Activated CD4-positive, alpha-beta T cell treated with anti-CD3 and anti-CD28 coated beads for 36 hours (primary cell): ENCODE measurements around the gene GRK2. TPM values are rescaled to one million over a fixed set of nuclear protein-coding genes. Genes with fewer than 3 reads are reported as not detected.

Source experiments
- ATAC-seq: fragments of 200-7000 bp; cut with Tn5 transposase; one replicate; pipeline ENCODE4 v1.10.0; 2021; ENCODE audit warnings: mild to moderate bottlenecking, moderate library complexity
- CTCF ChIA-PET: fragments of 350-600 bp; sonication (Branson Sonifier 250); formaldehyde crosslinking; loops from one replicate; lab custom pipeline; 2021; ENCODE audit warnings: antibody characterized with exemption; lab: Charles Lee
- POLR2A ChIA-PET: fragments of 350-600 bp; sonication (Branson Sonifier 250); formaldehyde crosslinking; loops from one replicate; lab custom pipeline; 2021; ENCODE audit warnings: antibody characterized with exemption, inconsistent platforms; lab: Charles Lee
- DNase-seq: peaks from one replicate; pipeline ENCODE4 v3.0.0-alpha.2; 2020
- H3K27ac Mint-ChIP-seq: one replicate; pipeline ENCODE4 v1.8.0; 2021; ENCODE audit warnings: mixed read lengths
- H3K27me3 Mint-ChIP-seq: one replicate; pipeline ENCODE4 v1.8.0; 2021; ENCODE audit warnings: mixed read lengths
- H3K36me3 Mint-ChIP-seq: one replicate; pipeline ENCODE4 v1.8.0; 2021; ENCODE audit warnings: low read depth, mixed read lengths
- H3K4me1 Mint-ChIP-seq: one replicate; pipeline ENCODE4 v1.8.0; 2021; ENCODE audit warnings: mixed read lengths
- H3K4me3 Mint-ChIP-seq: one replicate; pipeline ENCODE4 v1.8.0; 2021; ENCODE audit warnings: mild to moderate bottlenecking, moderate library complexity, mixed read lengths
- H3K9me3 Mint-ChIP-seq: one replicate; pipeline ENCODE4 v1.8.0; 2021; ENCODE audit warnings: low read depth, mixed read lengths
- intact Hi-C, 2 experiments: fragments of 100-400 bp; cut with DNase I in 1 of 2; cut with micrococcal nuclease in 1 of 2; formaldehyde crosslinking; loops; one replicate each; pipeline versions ENCODE4 v1.14.2 to v1.15.1; 2022 to 2024; cut with DNase I, micrococcal nuclease
- total RNA-seq, 2 experiments: library from RNA; stranded (reverse); gene quantifications; one replicate each; pipeline ENCODE4 v1.2.3, GENCODE V29; 2021

GRK2 gene
- total RNA-seq, 2 experiments from 2014 or later = 202 to 241 TPM

DNA sequence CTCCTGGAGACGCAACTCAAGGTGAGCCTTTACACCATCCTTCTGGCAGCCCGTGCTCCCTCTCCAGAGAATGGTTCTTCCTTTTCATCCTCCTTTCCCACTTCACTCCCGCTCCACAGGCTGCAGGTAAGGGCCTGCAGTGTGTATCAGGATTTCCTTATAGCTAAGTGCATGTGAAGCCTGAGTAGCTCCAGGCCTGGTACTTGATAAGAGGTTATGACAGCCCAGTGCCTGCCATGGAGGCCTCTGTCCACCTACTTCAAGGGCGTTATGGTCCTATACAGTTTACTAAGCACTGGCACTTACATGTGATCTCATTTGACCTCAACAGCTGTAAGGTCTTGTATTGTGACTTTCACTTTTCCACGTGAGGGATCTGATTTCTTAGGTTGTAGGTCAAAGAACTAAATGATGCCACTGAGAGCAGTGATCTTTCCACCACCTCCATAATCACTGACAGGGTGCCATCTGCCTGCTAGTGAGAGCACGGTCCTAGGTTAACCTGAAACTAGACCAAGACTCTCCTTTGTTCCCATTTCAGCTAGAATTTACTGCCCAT is 55.1 kb downstream of the GRK2 start:
- CTCF ChIA-PET = interaction anchor here (0.7 to 4.6 kb wide), 6 partner anchors 25 to 86 kb away, joined by 3 to 22 read pairs (median 4); no protein-coding TSS in a partner anchor
- H3K36me3 Mint-ChIP-seq = no peaks in the 10 kb centered on the region
- H3K27ac Mint-ChIP-seq = no peak overlapping the region
- H3K27me3 Mint-ChIP-seq = peaks cover 3% of the 10 kb centered on the region
- H3K4me3 Mint-ChIP-seq = no peak overlapping the region
- DNase-seq = no peak
- no peak for ATAC-seq
- POLR2A ChIA-PET = no interaction called here
- intact Hi-C loops = no loop called here
- peaks cover 9% of the 10 kb centered on the region for H3K4me1 Mint-ChIP-seq
- H3K9me3 Mint-ChIP-seq = no peaks in the 10 kb centered on the region

DNA sequence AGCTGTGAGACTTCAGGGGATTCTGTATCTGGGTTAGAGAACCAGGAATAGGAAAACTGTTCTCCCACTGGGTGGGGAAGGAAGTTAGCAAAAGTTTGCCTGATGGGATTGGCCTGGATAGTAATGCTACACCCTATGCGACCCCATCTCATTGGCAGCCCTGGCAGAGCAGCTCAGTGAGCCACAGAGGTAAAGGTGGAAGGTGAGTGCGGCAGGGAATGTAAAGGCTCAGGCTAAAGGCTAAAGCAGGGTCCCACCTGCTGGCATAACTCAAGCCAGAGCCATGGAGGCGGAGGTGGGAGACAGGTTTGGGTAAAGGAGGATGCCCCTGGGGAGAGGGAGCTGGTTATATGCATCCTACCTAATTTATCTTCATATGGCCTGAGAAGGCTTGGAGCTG is 55.8 kb downstream of the GRK2 start:
- H3K36me3 Mint-ChIP-seq = no peaks in the 10 kb centered on the region
- no peak overlapping the region for H3K27ac Mint-ChIP-seq
- intact Hi-C loops = no loop called here
- ATAC-seq = no peak
- DNase-seq = no peak
- CTCF ChIA-PET = interaction anchor here (0.6 to 4.6 kb wide), 5 partner anchors 30 to 86 kb away, joined by 3 to 22 read pairs (median 4); no protein-coding TSS in a partner anchor
- H3K9me3 Mint-ChIP-seq = no peaks in the 10 kb centered on the region
- peaks cover 9% of the 10 kb centered on the region for H3K4me1 Mint-ChIP-seq
- H3K27me3 Mint-ChIP-seq = peaks cover 3% of the 10 kb centered on the region
- H3K4me3 Mint-ChIP-seq = no peak overlapping the region
- POLR2A ChIA-PET = interaction anchor here (0.6 kb wide), 1 partner anchor 314 kb away, joined by 5 read pairs; no protein-coding TSS in a partner anchor

DNA sequence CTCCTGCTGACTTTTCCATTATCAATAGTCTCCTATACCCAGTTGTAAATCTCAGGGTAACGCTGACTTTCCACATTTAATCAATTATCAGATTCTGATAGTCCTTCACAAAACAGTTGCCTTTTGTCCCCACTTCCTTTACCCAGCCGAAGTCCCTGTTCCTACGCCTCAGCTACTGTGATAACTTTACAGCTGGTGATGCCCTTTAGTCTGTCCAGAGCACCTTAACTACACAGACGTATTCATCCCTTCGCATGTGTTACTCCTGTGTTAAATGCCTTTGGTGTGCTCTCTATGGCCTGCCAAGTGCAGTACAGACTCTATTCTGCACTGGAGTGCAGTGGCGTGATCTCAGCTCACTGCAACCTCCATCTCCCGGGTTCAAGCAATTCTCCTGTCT is 57.3 kb downstream of the GRK2 start:
- H3K27me3 Mint-ChIP-seq = peaks cover 2% of the 10 kb centered on the region
- intact Hi-C loops = no loop called here
- ATAC-seq = no peak
- DNase-seq = no peak
- H3K4me1 Mint-ChIP-seq = peaks cover 5% of the 10 kb centered on the region
- no peaks in the 10 kb centered on the region for H3K36me3 Mint-ChIP-seq
- H3K9me3 Mint-ChIP-seq = no peaks in the 10 kb centered on the region
- no peak overlapping the region for H3K27ac Mint-ChIP-seq
- CTCF ChIA-PET = interaction anchor here (0.7 to 4.6 kb wide), 3 partner anchors 16 to 62 kb away, joined by 3 to 22 read pairs (median 4); no protein-coding TSS in a partner anchor
- no peak overlapping the region for H3K4me3 Mint-ChIP-seq
- POLR2A ChIA-PET = no interaction called here

DNA sequence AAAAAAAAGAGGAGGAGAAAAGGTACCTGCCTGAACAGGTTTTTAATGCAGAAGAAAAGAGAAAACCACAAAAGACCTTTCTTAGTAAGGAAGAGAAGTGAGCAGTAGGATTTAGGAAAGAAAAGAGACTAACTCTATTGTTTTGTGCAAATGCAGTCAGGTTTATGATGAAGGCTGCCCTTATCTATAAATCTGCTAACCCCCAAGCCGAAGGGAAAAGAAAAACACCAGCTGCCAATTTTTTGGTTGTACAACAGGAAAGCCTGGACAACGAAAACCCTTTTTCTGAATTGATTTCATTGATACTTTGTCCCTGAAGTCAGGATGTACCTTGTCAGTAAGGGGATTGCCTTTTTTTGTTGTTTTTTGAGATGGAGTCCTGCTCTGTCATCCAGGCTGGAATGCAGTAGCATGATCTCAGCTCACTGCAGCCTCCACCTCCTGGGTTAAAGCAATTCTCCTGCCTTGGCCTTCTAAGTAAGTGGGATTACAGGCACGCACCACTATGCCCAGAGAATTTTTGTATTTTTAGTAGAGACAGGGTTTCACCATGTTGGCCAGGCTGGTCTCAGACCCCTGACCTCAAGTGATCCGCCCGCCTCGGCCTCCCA is 65.9 kb downstream of the GRK2 start:
- no peak for DNase-seq
- CTCF ChIA-PET = interaction anchor here (0.8 to 2.1 kb wide), 3 partner anchors 13 to 41 kb away, joined by 3 to 11 read pairs (median 7); partner anchors contain the start of gene CLCF1
- H3K4me3 Mint-ChIP-seq = no peak overlapping the region
- POLR2A ChIA-PET = no interaction called here
- no peak overlapping the region for H3K27ac Mint-ChIP-seq
- intact Hi-C loops = no loop called here
- no peaks in the 10 kb centered on the region for H3K36me3 Mint-ChIP-seq
- no peaks in the 10 kb centered on the region for H3K4me1 Mint-ChIP-seq
- no peaks in the 10 kb centered on the region for H3K9me3 Mint-ChIP-seq
- H3K27me3 Mint-ChIP-seq = no peaks in the 10 kb centered on the region
- ATAC-seq = no peak

Other genes with a start within 250 kb of the GRK2 start
- gene SYT12, start 243.3 kb upstream of the GRK2 start, total RNA-seq = under 1 TPM in 1 of 2 experiments, not detected in 1; 0.11 TPM
- gene RHOD, start 209.6 kb upstream of the GRK2 start, total RNA-seq = under 1 TPM; 0.47 to 0.78 TPM
- gene KDM2A, start 147.2 kb upstream of the GRK2 start, total RNA-seq = 10 to 100 TPM; 74.8 to 89.7 TPM
- gene ANKRD13D, start 22.8 kb downstream of the GRK2 start, total RNA-seq = 10 to 100 TPM; 44.9 to 69.5 TPM
- 10 to 100 TPM in 1 of 2 experiments, 1 to 10 TPM in 1; 6.0 to 11.1 TPM for gene SSH3, start 37.1 kb downstream of the GRK2 start, total RNA-seq
- gene POLD4, start 87.1 kb downstream of the GRK2 start, total RNA-seq = 10 to 100 TPM; 31.3 to 37.5 TPM
- under 1 TPM; 0.09 to 0.27 TPM for gene CLCF1, start 107.1 kb downstream of the GRK2 start, total RNA-seq
- 10 to 100 TPM; 28.8 to 30.0 TPM for gene RAD9A, start 125.5 kb downstream of the GRK2 start, total RNA-seq
- gene PPP1CA, start 135.4 kb downstream of the GRK2 start, total RNA-seq = 100 to 1,000 TPM; 199 to 227 TPM
- 100 to 1,000 TPM in 1 of 2 experiments, 10 to 100 TPM in 1; 83.2 to 123 TPM for gene TBC1D10C, start 137.6 kb downstream of the GRK2 start, total RNA-seq
- gene CARNS1, start 149.2 kb downstream of the GRK2 start, total RNA-seq = 1 to 10 TPM; 1.5 to 1.6 TPM
- 10 to 100 TPM; 53.4 to 57.2 TPM for gene RPS6KB2, start 162.0 kb downstream of the GRK2 start, total RNA-seq
- 10 to 100 TPM; 80.1 to 83.4 TPM for gene PTPRCAP, start 171.2 kb downstream of the GRK2 start, total RNA-seq
- gene CORO1B, start 177.0 kb downstream of the GRK2 start, total RNA-seq = 100 to 1,000 TPM; 178 to 285 TPM
- not detected for gene GPR152, start 186.3 kb downstream of the GRK2 start, total RNA-seq
- gene CABP4, start 188.9 kb downstream of the GRK2 start, total RNA-seq = under 1 TPM; 0.37 to 0.46 TPM
- gene TMEM134, start 202.8 kb downstream of the GRK2 start, total RNA-seq = 10 to 100 TPM; 69.9 to 74.7 TPM
- 100 to 1,000 TPM; 142 to 144 TPM for gene AIP, start 216.6 kb downstream of the GRK2 start, total RNA-seq
- 100 to 1,000 TPM in 1 of 2 experiments, 10 to 100 TPM in 1; 94.5 to 100 TPM for gene PITPNM1, start 238.9 kb downstream of the GRK2 start, total RNA-seq
- gene CDK2AP2, start 241.7 kb downstream of the GRK2 start, total RNA-seq = 10 to 100 TPM; 64.1 to 68.7 TPM